Measurements from ENCODE around the gene RYR3.

RYR3 gene

GRCh38 chr15:33315044-33315443 lies 4.3 kb downstream of the RYR3 start:
- no peak for TF ChIP-seq ZFP3 (CRISPR knock-in tag; IDR thresholded peaks at IDR 0.05)
- no peak for TF ChIP-seq ZNF565 (CRISPR knock-in tag; conservative IDR thresholded peaks at IDR 0.05; ENCODE audit: low read depth)
- no peak for TF ChIP-seq ARNTL (CRISPR knock-in tag; IDR thresholded peaks at IDR 0.05; ENCODE audit: borderline replicate concordance, low read depth)
- no peak for TF ChIP-seq GLIS3 (CRISPR knock-in tag; IDR thresholded peaks at IDR 0.05)
- no peak for TF ChIP-seq RARB (CRISPR knock-in tag; IDR thresholded peaks at IDR 0.05)
- TF ChIP-seq BACH2 (CRISPR knock-in tag; IDR thresholded peaks at IDR 0.05; ENCODE audit: borderline replicate concordance): no peak
- TF ChIP-seq CREB5 (CRISPR knock-in tag; IDR thresholded peaks at IDR 0.05; ENCODE audit: low read depth): no peak
- TF ChIP-seq ESRRG (CRISPR knock-in tag; IDR thresholded peaks at IDR 0.05): no peak
- TF ChIP-seq ZNF70 (CRISPR knock-in tag; IDR thresholded peaks at IDR 0.05): no peak
- no peak for TF ChIP-seq PPARA (CRISPR knock-in tag; IDR thresholded peaks at IDR 0.05; ENCODE audit: borderline replicate concordance)
- TF ChIP-seq SNAI2 (CRISPR knock-in tag; IDR thresholded peaks at IDR 0.05): no peak
- no peak for TF ChIP-seq ZNF8 (CRISPR knock-in tag; IDR thresholded peaks at IDR 0.05)
- TF ChIP-seq TSHZ2 (CRISPR knock-in tag; IDR thresholded peaks at IDR 0.05): no peak

GRCh38 chr15:33317896-33318295 lies 7.1 kb downstream of the RYR3 start:
- TF ChIP-seq ZNF565 (CRISPR knock-in tag; conservative IDR thresholded peaks at IDR 0.05; ENCODE audit: low read depth) (no peak), ZFP3 (CRISPR knock-in tag; IDR thresholded peaks at IDR 0.05) (no peak), CSRNP3 (CRISPR knock-in tag; IDR thresholded peaks at IDR 0.05) (no peak), CREB5 (CRISPR knock-in tag; IDR thresholded peaks at IDR 0.05; ENCODE audit: low read depth) (no peak), PPARA (CRISPR knock-in tag; IDR thresholded peaks at IDR 0.05; ENCODE audit: borderline replicate concordance) (no peak), TCF4 (CRISPR knock-in tag; IDR thresholded peaks at IDR 0.05; ENCODE audit: borderline replicate concordance) (no peak), TOX (CRISPR knock-in tag; IDR thresholded peaks at IDR 0.05; ENCODE audit: borderline replicate concordance) (no peak), CSDC2 (CRISPR knock-in tag; IDR thresholded peaks at IDR 0.05) (no peak), SNAI2 (CRISPR knock-in tag; IDR thresholded peaks at IDR 0.05) (no peak), BACH2 (CRISPR knock-in tag; IDR thresholded peaks at IDR 0.05; ENCODE audit: borderline replicate concordance) (no peak), ESRRG (CRISPR knock-in tag; IDR thresholded peaks at IDR 0.05) (no peak), PATZ1 (CRISPR knock-in tag; IDR thresholded peaks at IDR 0.05; ENCODE audit: borderline replicate concordance) (no peak), TSHZ2 (CRISPR knock-in tag; IDR thresholded peaks at IDR 0.05) (no peak), POU6F1 (CRISPR knock-in tag; IDR thresholded peaks at IDR 0.05; ENCODE audit: borderline replicate concordance, low read depth) (no peak), ARNTL (CRISPR knock-in tag; IDR thresholded peaks at IDR 0.05; ENCODE audit: borderline replicate concordance, low read depth) (no peak), GLIS3 (CRISPR knock-in tag; IDR thresholded peaks at IDR 0.05) (no peak), ZFP30 (CRISPR knock-in tag; IDR thresholded peaks at IDR 0.05) (no peak), OSR1 (CRISPR knock-in tag; IDR thresholded peaks at IDR 0.05) (no peak)
- ATAC-seq: no peak

More at GRCh38 chr15:33315044-33315443, 4.3 kb downstream of the RYR3 start:
- ATAC-seq: no peak
